ENCODE measurements around the gene REN. TPM values are rescaled to one million over a fixed set of nuclear protein-coding genes. Genes with fewer than 3 reads are reported as not detected.

The REN gene
- total RNA-seq, 1 donor from 2014 or later, result 0.59 TPM

- no peak for ATAC-seq
Observed at GRCh38 chr1:204143276-204144041, 22.7 kb downstream of the REN start.

GRCh38 chr1:204142032-204142974 is 23.8 kb downstream of the REN start:
- ATAC-seq (no peak), DNase-seq (no peak)
- TF ChIP-seq CTCF (IDR thresholded peaks at IDR 0.05), result no peak
- Histone ChIP-seq H3K36me3 (no peaks in the 10 kb centered on the region), H3K27ac (no peak overlapping the region), H3K9me3 (no peaks in the 10 kb centered on the region), H3K27me3 (ENCODE audit: low read depth) (no peaks in the 10 kb centered on the region), H3K4me3 (no peak overlapping the region), H3K4me1 (no peaks in the 10 kb centered on the region)
- intact Hi-C loops (cut with DNase I), result no loop called here

More at GRCh38 chr1:204143276-204144041, 22.7 kb downstream of the REN start:
- Histone ChIP-seq H3K4me1 (no peaks in the 10 kb centered on the region), H3K36me3 (no peaks in the 10 kb centered on the region), H3K4me3 (no peak overlapping the region), H3K27me3 (ENCODE audit: low read depth) (no peaks in the 10 kb centered on the region), H3K9me3 (no peaks in the 10 kb centered on the region), H3K27ac (no peak overlapping the region)
- intact Hi-C loops (cut with DNase I), result no loop called here
- no peak for DNase-seq
- no peak for TF ChIP-seq CTCF (IDR thresholded peaks at IDR 0.05)

GRCh38 chr1:204141131-204141530 is 25.0 kb downstream of the REN start:
- no peak overlapping the region for H3K27ac ChIP-seq
- H3K27me3 ChIP-seq (ENCODE audit: low read depth), result no peaks in the 10 kb centered on the region
- no peaks in the 10 kb centered on the region for H3K9me3 ChIP-seq
- no peak for DNase-seq
- no peak overlapping the region for H3K4me3 ChIP-seq
- no peak for TF ChIP-seq CTCF (IDR thresholded peaks at IDR 0.05)
- H3K4me1 ChIP-seq, result no peaks in the 10 kb centered on the region
- no peak for ATAC-seq
- no peaks in the 10 kb centered on the region for H3K36me3 ChIP-seq
- intact Hi-C loops (cut with DNase I), result no loop called here

- Histone ChIP-seq H3K9me3 (no peaks in the 10 kb centered on the region), H3K4me3 (no peak overlapping the region), H3K36me3 (no peaks in the 10 kb centered on the region), H3K4me1 (no peaks in the 10 kb centered on the region), H3K27me3 (ENCODE audit: low read depth) (no peaks in the 10 kb centered on the region), H3K27ac (no peak overlapping the region)
- ATAC-seq (no peak), DNase-seq (no peak)
- TF ChIP-seq CTCF (IDR thresholded peaks at IDR 0.05), result no peak
- intact Hi-C loops (cut with DNase I), result no loop called here
Observed at GRCh38 chr1:204139952-204140351, 26.2 kb downstream of the REN start.

- DNase-seq (no peak), ATAC-seq (no peak)
- Histone ChIP-seq H3K27ac (no peak overlapping the region), H3K36me3 (no peaks in the 10 kb centered on the region), H3K9me3 (no peaks in the 10 kb centered on the region), H3K4me3 (no peak overlapping the region), H3K4me1 (no peaks in the 10 kb centered on the region), H3K27me3 (ENCODE audit: low read depth) (no peaks in the 10 kb centered on the region)
- no peak for TF ChIP-seq CTCF (IDR thresholded peaks at IDR 0.05)
- intact Hi-C loops (cut with DNase I), result no loop called here
Observed at GRCh38 chr1:204139088-204139487, 27.0 kb downstream of the REN start.
